Endothelial cell of umbilical vein (primary cell): ENCODE data around the gene STX11. TPM values are rescaled to one million over a fixed set of nuclear protein-coding genes. Genes with fewer than 3 reads are reported as not detected.

Experiments used
- BruUV-seq: library from RNA; stranded (reverse); fragments of 400-500 nt; replicated peaks from 2 replicates; lab custom pipeline; 2021; lab: Mats Ljungman, UMichigan
- CTCF ChIA-PET: fragments of 300-600, 350-600 bp; sonication (Branson Sonifier 250); formaldehyde crosslinking; loops from one replicate; lab custom pipeline; 2021; ENCODE audit warnings: antibody characterized with exemption, inconsistent platforms; lab: Charles Lee
- POLR2A ChIA-PET: fragments of 300-600, 350-600 bp; sonication (Branson Sonifier 250); formaldehyde crosslinking; loops from one replicate; lab custom pipeline; 2021; ENCODE audit warnings: antibody characterized with exemption, inconsistent platforms; lab: Charles Lee
- DNase-seq: peaks from one replicate; pipeline ENCODE4 v3.0.0-alpha.2; 2011; ENCODE audit warnings: low read depth, low spot score
- FAIRE-seq: peaks from 2 replicates; lab custom pipeline; 2011; peaks lifted over from hg19 to GRCh38; lab: Jason Lieb, UNC
- H2AFZ ChIP-seq: 2 replicates; pipeline ENCODE4 v1.6.0; 2012; ENCODE audit warnings: low read depth, low read length, control low read depth, inconsistent platforms
- H3K27ac ChIP-seq: 2 replicates; pipeline ENCODE4 v1.5.1; 2011; ENCODE audit warnings: low read depth, mild to moderate bottlenecking, control low read depth, low read length, moderate library complexity; ENCODE audit not compliant: insufficient read depth
- H3K27me3 ChIP-seq, 2 experiments: 2 replicates each; pipeline versions ENCODE4 v1.6.0 to v1.6.1; 2011; ENCODE audit warnings: low read length in 2 of 2, mixed read lengths in 1 of 2; ENCODE audit not compliant: control insufficient read depth in 2 of 2, insufficient read depth in 2 of 2
- H3K36me3 ChIP-seq, 2 experiments: 2 replicates in 1 of 2; 3 replicates in 1 of 2; pipeline ENCODE4 v1.5.1; 2011; ENCODE audit warnings: low read length in 2 of 2, mild to moderate bottlenecking in 1 of 2, moderate library complexity in 1 of 2; ENCODE audit not compliant: control insufficient read depth in 2 of 2, insufficient read depth in 2 of 2; ENCODE audit errors: extremely low read depth in 1 of 2
- H3K4me1 ChIP-seq: 3 replicates; pipeline ENCODE4 v1.5.1; 2011; ENCODE audit warnings: mild to moderate bottlenecking, low read length; ENCODE audit not compliant: control insufficient read depth, insufficient read depth; ENCODE audit errors: extremely low read depth
- H3K4me2 ChIP-seq: 2 replicates; pipeline ENCODE4 v1.6.1; 2011; ENCODE audit warnings: low read length, control low read depth, mixed read lengths; ENCODE audit not compliant: insufficient read depth
- H3K4me3 ChIP-seq, 3 experiments: fragments of 200-600 bp in 1 of 3; sonication (generic), shearing (Covaris generic) in 1 of 3; replicated peaks in 1 of 3; 2 replicates each; pipeline ENCODE4 v1.5.1; 2011 to 2016; ENCODE audit warnings: control low read depth in 3 of 3, low read length in 3 of 3, mild to moderate bottlenecking in 2 of 3, inconsistent platforms in 1 of 3, low read depth in 1 of 3, moderate library complexity in 1 of 3; ENCODE audit not compliant: insufficient read depth in 1 of 3
- H3K79me2 ChIP-seq: 2 replicates; pipeline ENCODE4 v1.6.0; 2012; ENCODE audit warnings: low read length, inconsistent platforms; ENCODE audit not compliant: control insufficient read depth, insufficient read depth
- H3K9ac ChIP-seq: replicated peaks from 2 replicates; pipeline ENCODE3; 2011; ENCODE audit warnings: low read length, control low read depth; ENCODE audit not compliant: insufficient read depth; ENCODE audit errors: extremely low read depth
- H3K9me1 ChIP-seq: replicated peaks from 3 replicates; pipeline ENCODE4 v1.6.0; 2011; ENCODE audit warnings: mild to moderate bottlenecking, low read length; ENCODE audit not compliant: control insufficient read depth, insufficient read depth; ENCODE audit errors: extremely low read depth
- H3K9me3 ChIP-seq: replicated peaks from 2 replicates; pipeline ENCODE4 v1.5.1; 2012; ENCODE audit warnings: low read length, inconsistent platforms; ENCODE audit not compliant: control insufficient read depth, insufficient read depth
- H4K20me1 ChIP-seq: replicated peaks from 2 replicates; pipeline ENCODE3; 2011; ENCODE audit warnings: mild to moderate bottlenecking, low read length; ENCODE audit not compliant: control insufficient read depth, insufficient read depth; ENCODE audit errors: extremely low read depth
- EZH2 ChIP-seq: IDR thresholded peaks from 2 replicates; pipeline ENCODE4 v1.6.1; 2012; ENCODE audit warnings: borderline replicate concordance, low read depth, mild to moderate bottlenecking, moderate library complexity, low read length, inconsistent platforms; ENCODE audit not compliant: severe bottlenecking
- FOS ChIP-seq: IDR thresholded peaks from 2 replicates; pipeline ENCODE4 v1.6.1; 2011; ENCODE audit warnings: mild to moderate bottlenecking, low read length, moderate library complexity, borderline replicate concordance; ENCODE audit not compliant: insufficient read depth
- GATA2 ChIP-seq: IDR thresholded peaks from 2 replicates; pipeline ENCODE4 v1.7.0; 2011; ENCODE audit warnings: low read depth, mild to moderate bottlenecking, moderate library complexity, mixed read lengths, low read length; ENCODE audit not compliant: insufficient read length, insufficient read depth
- JUN ChIP-seq: IDR thresholded peaks from 2 replicates; pipeline ENCODE4 v1.6.1; 2011; ENCODE audit warnings: borderline replicate concordance, low read depth; ENCODE audit not compliant: insufficient read length, insufficient read depth
- MYC ChIP-seq: IDR thresholded peaks from one replicate; pipeline ENCODE4 v1.6.1; 2011; ENCODE audit warnings: mild to moderate bottlenecking, low read depth, low read length
- POLR2A ChIP-seq: IDR thresholded peaks from 2 replicates; pipeline ENCODE4 v1.6.1; 2012; ENCODE audit warnings: low read depth, mild to moderate bottlenecking, control low read depth, low read length
- POLR2AphosphoS5 ChIP-seq: IDR thresholded peaks from 2 replicates; pipeline ENCODE4 v1.6.1; 2012; ENCODE audit warnings: low read depth, mild to moderate bottlenecking, control low read depth, low read length, moderate library complexity; ENCODE audit not compliant: insufficient read depth
- dilution Hi-C: fragments of 300-500 bp; cut with MboI; formaldehyde crosslinking; loops from one replicate; pipeline ENCODE4 v1.15.0; 2019; ENCODE audit warnings: low sequenced_read_pairs; ENCODE audit not compliant: extremely low pct_ligation_motif_present
- intact Hi-C: fragments of 100-400 bp; cut with micrococcal nuclease; formaldehyde crosslinking; loops from one replicate; pipeline ENCODE4 v1.10.0; 2022
- polyA plus RNA-seq, 4 experiments: library from polyadenylated mRNA; depleted of rRNA in 3 of 4; stranded (reverse) in 3 of 4; unstranded in 1 of 4; fragments of >200 nt; gene quantifications; 2 replicates each; pipeline versions ENCODE4 v1.2.1 to v1.2.3, GENCODE V29; 2011 to 2012; ENCODE audit warnings: missing spikeins in 1 of 4
- total RNA-seq: library from RNA; stranded (reverse); gene quantifications from 2 replicates; pipeline ENCODE4 v1.2.3, GENCODE V29; 2021
- TF ChIP-seq, protein P1 (sequence below): IDR thresholded peaks from 2 replicates; pipeline ENCODE4 v1.6.1; 2011; ENCODE audit not compliant: insufficient read depth, insufficient read length

STX11 gene
- total and polyA plus RNA-seq, 2 donors (not counting 3 experiments of a cell fraction or from before 2014, with no cell fraction given): 4.7 to 8.9 TPM

DNA sequence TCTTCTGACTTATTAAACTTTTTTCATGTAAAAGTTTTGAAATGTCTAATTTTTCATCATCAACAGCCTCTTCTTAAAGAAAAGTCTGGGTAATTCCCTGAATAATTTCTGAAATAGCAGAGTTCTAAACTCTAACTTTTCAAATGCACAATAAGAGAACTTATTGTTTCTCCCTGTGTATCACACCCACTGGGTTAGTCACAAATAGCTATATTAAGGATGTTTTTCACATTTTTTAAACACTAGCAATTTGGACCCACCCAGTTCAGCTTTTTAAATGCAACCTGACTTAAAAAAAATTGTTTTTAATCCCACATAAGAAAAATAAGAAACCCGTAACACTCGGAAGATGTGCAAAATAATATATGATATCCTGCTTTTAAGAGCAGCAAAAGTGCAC is 73.4 kb downstream of the STX11 start:
- FAIRE-seq (no peak), DNase-seq (no peak)
- Histone ChIP-seq H3K9ac (no peak overlapping the region), H3K36me3 (no peaks in the 10 kb centered on the region), H3K9me3 (no peaks in the 10 kb centered on the region), H3K79me2 (no peaks in the 10 kb centered on the region), H4K20me1 (no peaks in the 10 kb centered on the region), H3K4me2 (no peak overlapping the region), H2AFZ (no peak overlapping the region), H3K4me1 (no peaks in the 10 kb centered on the region), H3K27me3 (no peaks in the 10 kb centered on the region), H3K27ac (no peak overlapping the region), H3K4me3 (no peak overlapping the region), H3K9me1 (no peaks in the 10 kb centered on the region)
- intact Hi-C loops: no loop called here
- no peak for TF ChIP-seq POLR2AphosphoS5
- TF ChIP-seq, protein P1, sequence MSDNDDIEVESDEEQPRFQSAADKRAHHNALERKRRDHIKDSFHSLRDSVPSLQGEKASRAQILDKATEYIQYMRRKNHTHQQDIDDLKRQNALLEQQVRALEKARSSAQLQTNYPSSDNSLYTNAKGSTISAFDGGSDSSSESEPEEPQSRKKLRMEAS: no peak
- no peak for TF ChIP-seq FOS
- TF ChIP-seq JUN: no peak
- TF ChIP-seq EZH2: no peak
- TF ChIP-seq POLR2A: no peak
- no peak for TF ChIP-seq MYC
- TF ChIP-seq GATA2: no peak
- ChIA-PET POLR2A (no interaction called here), CTCF (interaction anchor here (3.3 kb wide), 1 partner anchor 119 kb away, joined by 10 read pairs; no protein-coding TSS in a partner anchor)
- dilution Hi-C loops: no loop called here
- no TSS peak for BruUV-seq

DNA sequence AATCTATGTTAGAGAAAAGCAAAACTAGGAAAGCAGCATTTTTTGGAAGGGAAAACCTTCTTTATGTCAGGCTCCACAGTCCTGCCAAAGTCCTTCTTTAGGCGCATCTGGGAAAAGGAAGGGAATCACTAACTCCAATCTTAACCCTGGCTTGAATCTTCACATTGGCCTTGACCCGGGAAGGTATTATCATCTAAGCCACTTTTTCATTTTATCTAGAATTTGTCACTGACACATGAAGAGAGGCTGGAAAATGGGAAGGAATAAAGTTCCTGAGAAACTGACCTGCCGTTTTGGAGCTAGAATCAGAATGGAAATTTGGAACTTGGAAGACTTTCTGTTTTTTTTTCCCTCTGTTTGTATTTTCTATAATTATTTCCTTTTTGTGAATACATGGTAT is 81.4 kb downstream of the STX11 start:
- ChIA-PET POLR2A (no interaction called here), CTCF (interaction anchor here (1.0 to 2.6 kb wide), 4 partner anchors 10 to 21 kb away, joined by 3 to 6 read pairs (median 3); no protein-coding TSS in a partner anchor)
- intact Hi-C loops (no loop called here), dilution Hi-C loops (no loop called here)
- Histone ChIP-seq H3K4me2 (no peak overlapping the region), H4K20me1 (no peaks in the 10 kb centered on the region), H3K36me3 (no peaks in the 10 kb centered on the region), H3K79me2 (no peaks in the 10 kb centered on the region), H3K4me1 (no peaks in the 10 kb centered on the region), H3K9me3 (no peaks in the 10 kb centered on the region), H3K9ac (no peak overlapping the region), H3K9me1 (no peaks in the 10 kb centered on the region), H2AFZ (no peak overlapping the region), H3K27me3 (no peaks in the 10 kb centered on the region), H3K27ac (no peak overlapping the region), H3K4me3 (no peak overlapping the region)
- no peak for TF ChIP-seq MYC
- no peak for TF ChIP-seq GATA2
- no peak for TF ChIP-seq FOS
- no peak for TF ChIP-seq POLR2A
- TF ChIP-seq JUN: no peak
- no TSS peak for BruUV-seq
- DNase-seq (no peak), FAIRE-seq (no peak)
